Ectodermal cell (in vitro differentiated cells): ENCODE measurements around the gene PLD1.

Experiments used
- H3K27ac ChIP-seq: 2 replicates; pipeline ENCODE4 v1.7.0; 2013; ENCODE audit warnings: mild to moderate bottlenecking, low read depth, low read length; ENCODE audit not compliant: insufficient read depth, poor library complexity, severe bottlenecking
- H3K27me3 ChIP-seq: 2 replicates; pipeline ENCODE4 v1.7.0; 2013; ENCODE audit warnings: mild to moderate bottlenecking, low read length; ENCODE audit not compliant: insufficient read depth, control insufficient read depth, poor library complexity, severe bottlenecking
- H3K36me3 ChIP-seq: one replicate; pipeline ENCODE4 v1.7.0; 2013; ENCODE audit warnings: low read length; ENCODE audit not compliant: control insufficient read depth, insufficient read depth
- H3K4me1 ChIP-seq: one replicate; pipeline ENCODE4 v1.7.0; 2013; ENCODE audit warnings: low read length; ENCODE audit not compliant: control insufficient read depth, insufficient read depth
- H3K4me3 ChIP-seq: 2 replicates; pipeline ENCODE4 v1.7.0; 2013; ENCODE audit warnings: low read depth, low read length, control low read depth; ENCODE audit not compliant: insufficient read depth
- H3K9me3 ChIP-seq: 2 replicates; pipeline ENCODE4 v1.7.0; 2013; ENCODE audit warnings: mild to moderate bottlenecking, low read length, moderate library complexity; ENCODE audit not compliant: control insufficient read depth
- WGBS, 2 experiments: methylation state at CpG; one replicate each; pipeline ENCODE4 v1.1.7; 2013; ENCODE audit warnings: missing lambda C conversion rate in 2 of 2; 5-methylcytosine and 5-hydroxymethylcytosine counted together

The PLD1 gene

DNA sequence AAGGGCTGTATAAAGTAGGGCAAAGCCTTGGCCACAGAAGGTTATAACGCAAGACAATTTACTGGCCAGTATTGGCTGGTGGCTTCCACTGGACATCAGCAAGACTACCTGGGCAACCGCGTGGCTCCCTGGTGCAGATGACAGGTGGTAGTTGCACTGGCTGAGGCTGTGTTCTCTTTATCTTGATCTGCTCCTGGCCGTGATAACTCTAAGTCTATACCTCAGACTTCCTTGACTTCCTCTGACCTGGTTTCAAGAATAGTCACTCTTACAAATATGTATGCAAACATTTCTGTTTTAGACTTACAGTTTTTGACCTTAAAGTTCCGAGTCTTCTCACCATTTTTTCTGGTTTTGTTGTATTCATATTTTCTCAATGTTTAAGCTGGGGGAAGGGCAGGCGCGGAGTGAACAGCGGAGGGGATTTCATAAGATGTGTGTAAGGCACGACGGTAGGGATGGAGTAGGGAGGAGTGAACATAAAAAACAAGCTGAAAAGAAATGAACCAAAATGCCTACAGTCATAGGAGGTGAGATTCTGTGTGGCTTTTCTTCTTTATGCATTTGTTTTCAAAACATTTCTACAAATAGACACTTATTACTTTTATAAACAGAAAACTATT, 17.7 kb upstream of the PLD1 start:
- Histone ChIP-seq H3K27ac (no peak overlapping the region), H3K36me3 (no peaks in the 10 kb centered on the region), H3K9me3 (no peaks in the 10 kb centered on the region), H3K4me1 (no peaks in the 10 kb centered on the region), H3K27me3 (no peaks in the 10 kb centered on the region), H3K4me3 (no peak overlapping the region)
- 91 to 94% methylated on average over 10 of the region's 10 CpGs for WGBS, 2 experiments

DNA sequence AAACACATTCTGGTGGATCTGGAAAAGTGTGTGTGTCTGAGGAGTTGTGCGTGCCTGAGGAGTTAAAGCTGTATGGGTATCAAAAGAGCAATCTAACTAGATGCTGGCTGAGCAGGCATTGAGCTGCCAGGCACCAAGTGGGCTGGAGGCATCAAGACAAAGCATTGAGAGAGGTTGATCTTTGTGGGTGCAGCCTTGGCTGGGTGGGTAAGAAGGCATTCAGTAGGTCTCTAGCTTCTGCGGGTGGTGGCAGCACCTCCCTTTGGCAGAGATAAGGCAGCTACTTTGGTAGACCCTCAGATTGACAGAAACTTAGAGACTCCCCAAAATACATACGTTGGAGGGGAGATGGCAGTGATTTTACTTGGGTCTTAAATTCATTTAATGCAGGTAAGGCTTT, 17.1 kb upstream of the PLD1 start:
- Histone ChIP-seq H3K27me3 (no peaks in the 10 kb centered on the region), H3K9me3 (no peaks in the 10 kb centered on the region), H3K36me3 (no peaks in the 10 kb centered on the region), H3K4me1 (no peaks in the 10 kb centered on the region), H3K4me3 (no peak overlapping the region), H3K27ac (no peak overlapping the region)
- WGBS, 2 experiments = 90 to 93% methylated on average over 3 of the region's 3 CpGs

DNA sequence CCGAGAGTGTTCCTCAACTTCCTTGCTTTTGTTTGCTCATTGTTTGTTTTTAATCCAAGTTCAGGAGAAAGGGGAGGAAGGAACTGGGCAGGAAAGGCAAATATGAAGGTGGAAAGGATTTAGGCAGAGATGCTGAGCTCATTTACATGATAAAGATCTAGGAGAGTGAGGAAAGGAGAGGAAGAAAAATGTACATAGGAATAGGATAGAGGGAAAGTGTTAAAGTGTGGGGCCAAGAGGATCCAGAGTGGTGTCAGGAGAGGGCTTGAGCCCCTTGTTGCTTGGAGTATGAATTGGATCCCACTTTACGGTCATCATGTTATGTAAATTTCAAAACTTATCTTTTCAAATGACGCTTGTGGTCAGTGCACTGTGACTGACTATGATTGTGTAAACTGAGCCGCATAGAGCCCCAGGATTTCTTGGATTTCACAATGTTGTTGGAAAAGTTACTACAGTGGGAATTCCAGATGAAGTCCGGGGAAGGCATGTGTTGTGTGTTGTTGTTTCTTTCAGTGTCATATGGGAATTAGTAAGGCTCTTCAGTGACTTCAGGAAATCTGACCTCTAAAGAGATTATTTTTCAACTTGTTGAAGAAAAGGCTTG, 15.0 kb upstream of the PLD1 start:
- Histone ChIP-seq H3K9me3 (no peaks in the 10 kb centered on the region), H3K4me1 (no peaks in the 10 kb centered on the region), H3K27ac (no peak overlapping the region), H3K4me3 (no peak overlapping the region), H3K36me3 (no peaks in the 10 kb centered on the region), H3K27me3 (no peaks in the 10 kb centered on the region)
- WGBS, 2 experiments = 78 to 84% methylated on average over 5 of the region's 5 CpGs

DNA sequence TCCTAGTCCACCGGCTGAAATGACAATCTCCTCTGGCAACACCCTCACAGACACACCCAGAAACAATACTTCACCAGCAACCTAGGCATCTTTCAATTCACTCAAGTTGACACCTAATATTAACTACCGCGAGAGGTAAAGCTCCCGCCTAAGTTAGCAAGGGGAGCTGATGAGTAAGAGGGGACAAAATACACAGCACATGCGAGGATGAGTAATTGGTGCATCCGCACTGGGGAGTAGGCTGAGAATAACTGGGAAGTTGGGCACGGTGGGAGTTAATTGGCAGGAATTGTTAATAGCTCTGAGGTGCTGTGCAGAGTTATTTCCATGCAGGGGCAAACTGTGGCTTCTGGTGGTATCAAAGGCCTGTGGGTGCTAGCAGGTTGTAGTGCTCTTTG, 14.5 kb upstream of the PLD1 start:
- H3K4me3 ChIP-seq = no peak overlapping the region
- no peaks in the 10 kb centered on the region for H3K27me3 ChIP-seq
- no peaks in the 10 kb centered on the region for H3K36me3 ChIP-seq
- no peaks in the 10 kb centered on the region for H3K4me1 ChIP-seq
- no peaks in the 10 kb centered on the region for H3K9me3 ChIP-seq
- WGBS, 2 experiments = 77 to 82% methylated on average over 7 of the region's 7 CpGs
- no peak overlapping the region for H3K27ac ChIP-seq

DNA sequence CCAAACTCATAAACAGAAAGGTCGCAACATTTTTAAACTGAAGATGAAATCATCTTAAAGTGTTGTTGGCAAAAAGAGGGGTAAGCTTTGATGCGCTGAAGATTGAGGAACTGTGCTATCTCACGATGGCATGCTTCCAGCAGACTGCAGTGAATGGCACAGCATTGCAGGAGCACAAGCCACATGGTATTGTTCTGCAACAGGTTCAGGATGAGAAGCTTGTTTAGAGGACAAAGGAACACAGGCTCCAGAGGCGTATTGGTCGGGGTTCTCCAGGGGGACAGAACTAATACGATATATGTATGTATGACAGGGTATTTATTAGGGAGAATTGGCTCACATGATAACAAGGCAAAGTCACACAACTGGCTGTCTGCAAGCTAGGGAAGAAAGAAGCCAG, 13.8 kb upstream of the PLD1 start:
- 92 to 94% methylated on average over 6 of the region's 6 CpGs for WGBS, 2 experiments

DNA sequence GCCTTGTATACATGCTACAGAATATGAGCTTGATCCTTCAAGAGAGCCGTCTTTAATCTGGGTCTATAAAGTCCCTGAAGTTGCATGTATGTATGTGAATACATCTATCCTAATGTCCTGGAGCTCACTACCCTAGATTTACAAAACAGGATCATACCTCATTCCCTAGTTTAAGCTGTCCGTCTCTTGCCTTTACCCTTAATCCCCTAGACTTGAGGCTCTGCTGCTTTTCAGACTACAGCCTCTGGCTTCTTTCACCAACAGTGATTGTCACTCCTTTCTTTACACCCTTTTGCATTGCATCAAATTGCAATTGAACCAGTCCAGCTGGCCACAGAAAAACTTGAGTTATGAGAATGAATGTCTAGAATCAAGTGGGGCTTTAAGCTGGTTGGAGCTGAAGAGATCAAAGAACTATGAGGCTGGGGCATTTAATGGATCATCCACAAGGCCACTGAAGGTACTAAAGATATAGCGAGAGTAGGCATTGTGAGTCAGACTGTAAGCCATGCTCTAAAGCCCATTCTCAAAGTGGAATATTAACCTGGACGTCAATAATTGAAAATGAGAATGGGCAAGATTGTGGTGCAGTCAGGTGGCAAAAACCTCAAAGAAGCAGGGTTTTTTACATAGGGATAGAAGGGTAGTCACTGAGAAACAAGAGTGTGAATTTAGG, 12.3 kb upstream of the PLD1 start:
- 92 to 95% methylated on average over 4 of the region's 4 CpGs for WGBS, 2 experiments
- Histone ChIP-seq H3K27ac (no peak overlapping the region), H3K36me3 (no peaks in the 10 kb centered on the region), H3K4me3 (no peak overlapping the region), H3K9me3 (no peaks in the 10 kb centered on the region), H3K4me1 (no peaks in the 10 kb centered on the region), H3K27me3 (no peaks in the 10 kb centered on the region)

More for the DNA sequence above, 13.8 kb upstream of the PLD1 start:
- H3K36me3 ChIP-seq = no peaks in the 10 kb centered on the region
- no peaks in the 10 kb centered on the region for H3K27me3 ChIP-seq
- H3K4me1 ChIP-seq = no peaks in the 10 kb centered on the region
- H3K4me3 ChIP-seq = no peak overlapping the region
- H3K9me3 ChIP-seq = no peaks in the 10 kb centered on the region
- no peak overlapping the region for H3K27ac ChIP-seq

DNA sequence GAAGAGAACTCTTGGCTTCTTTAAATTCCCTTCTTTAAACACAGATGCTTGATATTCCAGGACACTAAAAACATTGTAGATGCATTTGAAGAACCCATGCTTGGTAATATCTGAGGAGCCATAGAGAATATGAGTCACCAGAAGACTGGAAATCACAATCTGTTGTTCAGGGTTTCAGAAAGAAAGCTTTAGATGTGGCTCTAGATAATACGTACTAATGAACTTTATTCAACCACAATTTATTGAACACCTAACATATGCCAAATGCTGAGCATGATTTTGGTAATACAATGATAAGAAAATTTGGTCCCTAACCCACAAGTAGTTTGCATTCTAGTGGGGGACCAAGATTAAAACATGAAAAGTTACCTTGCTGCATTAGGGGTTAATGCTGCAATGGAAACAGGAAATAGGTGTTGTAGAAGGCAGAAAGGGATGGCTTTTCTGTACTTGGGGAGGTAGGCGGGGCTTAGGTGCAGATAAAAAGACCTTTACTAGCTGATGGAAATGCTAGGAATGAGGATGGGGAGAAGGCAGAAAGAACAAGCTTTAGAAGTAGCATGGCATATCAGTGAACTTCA, 11.6 kb upstream of the PLD1 start:
- no peak overlapping the region for H3K27ac ChIP-seq
- no peaks in the 10 kb centered on the region for H3K36me3 ChIP-seq
- H3K4me3 ChIP-seq = no peak overlapping the region
- 43 to 75% methylated on average over 1 to 2 of the region's 2 CpGs for WGBS, 2 experiments
- no peaks in the 10 kb centered on the region for H3K27me3 ChIP-seq
- no peaks in the 10 kb centered on the region for H3K4me1 ChIP-seq
- H3K9me3 ChIP-seq = no peaks in the 10 kb centered on the region

DNA sequence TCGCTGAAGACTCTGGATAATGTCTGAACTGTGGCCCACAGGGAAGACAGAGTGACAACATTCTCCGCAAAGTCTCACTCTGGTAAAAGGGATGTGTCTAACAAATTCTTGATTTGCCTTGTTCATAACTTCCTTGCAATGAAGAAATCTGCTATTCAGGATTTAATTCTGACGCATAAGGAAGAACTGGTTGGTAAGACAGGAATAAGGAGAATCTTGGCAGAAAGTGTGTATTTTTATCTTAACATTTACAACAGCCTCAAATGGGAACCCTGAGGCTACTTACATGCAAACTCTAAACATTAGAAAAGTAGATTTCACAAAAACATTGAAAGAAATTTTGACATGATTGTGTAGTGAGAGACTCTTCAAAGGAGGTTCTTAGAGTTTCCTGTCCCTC, 10.8 kb upstream of the PLD1 start:
- 94 to 96% methylated on average over 2 to 3 of the region's 3 CpGs for WGBS, 2 experiments
- Histone ChIP-seq H3K4me1 (no peaks in the 10 kb centered on the region), H3K27ac (no peak overlapping the region), H3K4me3 (no peak overlapping the region), H3K27me3 (no peaks in the 10 kb centered on the region), H3K9me3 (no peaks in the 10 kb centered on the region), H3K36me3 (no peaks in the 10 kb centered on the region)

DNA sequence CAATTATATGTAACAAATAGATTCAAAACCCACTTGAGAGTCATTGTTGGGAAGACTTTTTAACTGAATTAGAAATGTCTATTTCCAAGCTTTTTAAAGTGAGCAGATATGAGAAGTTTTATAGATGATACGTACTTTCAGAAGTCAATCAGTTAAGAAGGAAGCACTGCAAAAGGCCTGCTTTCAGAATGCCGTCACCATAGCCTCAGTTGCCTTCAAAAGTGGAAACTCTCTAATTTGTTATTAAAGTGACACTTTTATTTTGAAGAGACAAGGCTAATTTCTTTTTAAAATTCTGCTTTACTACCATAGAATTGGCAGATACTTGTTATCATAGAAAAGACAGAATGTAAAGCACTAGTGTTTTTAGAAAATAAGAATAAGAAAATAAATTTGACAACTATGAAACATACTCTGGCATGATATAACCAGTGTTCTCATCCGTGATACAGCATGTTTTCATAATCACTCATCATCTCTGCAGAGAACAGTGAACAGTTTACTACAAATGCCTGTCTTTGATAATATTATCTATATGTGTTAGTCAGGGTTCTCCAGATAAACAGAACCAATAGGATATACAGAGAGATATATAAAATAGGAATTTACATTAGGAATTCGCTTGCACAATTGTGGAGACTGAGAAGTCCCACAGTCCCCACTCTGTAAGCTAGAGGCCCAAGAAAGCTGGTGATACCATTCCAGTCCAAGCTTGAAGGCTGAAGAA, 7.0 kb upstream of the PLD1 start:
- 90 to 93% methylated on average over 3 to 4 of the region's 4 CpGs for WGBS, 2 experiments
- no peak overlapping the region for H3K27ac ChIP-seq
- H3K36me3 ChIP-seq = no peaks in the 10 kb centered on the region
- H3K27me3 ChIP-seq = peaks cover 1% of the 10 kb centered on the region
- H3K4me3 ChIP-seq = no peak overlapping the region
- no peaks in the 10 kb centered on the region for H3K9me3 ChIP-seq
- no peaks in the 10 kb centered on the region for H3K4me1 ChIP-seq
